ENCODE results near the gene SDK1. TPM values are rescaled to one million over a fixed set of nuclear protein-coding genes. Genes with fewer than 3 reads are reported as not detected.
A peak's percentile ranks its signal among the peaks of the same experiment; 100 is the strongest.

The SDK1 gene
- total RNA-seq, 1 experiment from 2014 or later: 6.0 TPM

- no peaks in the 10 kb centered on the region for H3K4me1 ChIP-seq
- H3K27ac ChIP-seq: no peak overlapping the region
- no peaks in the 10 kb centered on the region for H3K9me3 ChIP-seq (replicated peaks)
- no peak overlapping the region for H3K4me3 ChIP-seq
- no peak for DNase-seq
- H3K36me3 ChIP-seq: no peaks in the 10 kb centered on the region
- no peaks in the 10 kb centered on the region for H3K27me3 ChIP-seq
Observed at GRCh38 chr7:3639253-3639652, 338.2 kb downstream of the SDK1 start.

- no peaks in the 10 kb centered on the region for H3K9me3 ChIP-seq (replicated peaks)
- H3K27me3 ChIP-seq: no peaks in the 10 kb centered on the region
- H3K36me3 ChIP-seq: no peaks in the 10 kb centered on the region
- H3K4me3 ChIP-seq: no peak overlapping the region
- H3K27ac ChIP-seq: no peak overlapping the region
- no peaks in the 10 kb centered on the region for H3K4me1 ChIP-seq
- DNase-seq: no peak
Observed at GRCh38 chr7:3641582-3641981, 340.5 kb downstream of the SDK1 start.

GRCh38 chr7:3643091-3643490, 342.0 kb downstream of the SDK1 start:
- no peak for DNase-seq
- Histone ChIP-seq H3K27ac (no peak overlapping the region), H3K4me1 (no peaks in the 10 kb centered on the region), H3K36me3 (no peaks in the 10 kb centered on the region), H3K4me3 (no peak overlapping the region), H3K9me3 (replicated peaks) (no peaks in the 10 kb centered on the region), H3K27me3 (no peaks in the 10 kb centered on the region)

GRCh38 chr7:3648276-3648675, 347.2 kb downstream of the SDK1 start:
- H3K27ac ChIP-seq: no peak overlapping the region
- no peaks in the 10 kb centered on the region for H3K36me3 ChIP-seq
- no peaks in the 10 kb centered on the region for H3K27me3 ChIP-seq
- H3K9me3 ChIP-seq (replicated peaks): no peaks in the 10 kb centered on the region
- no peak for DNase-seq
- no peak overlapping the region for H3K4me3 ChIP-seq
- peaks cover 11% of the 10 kb centered on the region; the same call in 1 of the 2 replicates for H3K4me1 ChIP-seq

DNA sequence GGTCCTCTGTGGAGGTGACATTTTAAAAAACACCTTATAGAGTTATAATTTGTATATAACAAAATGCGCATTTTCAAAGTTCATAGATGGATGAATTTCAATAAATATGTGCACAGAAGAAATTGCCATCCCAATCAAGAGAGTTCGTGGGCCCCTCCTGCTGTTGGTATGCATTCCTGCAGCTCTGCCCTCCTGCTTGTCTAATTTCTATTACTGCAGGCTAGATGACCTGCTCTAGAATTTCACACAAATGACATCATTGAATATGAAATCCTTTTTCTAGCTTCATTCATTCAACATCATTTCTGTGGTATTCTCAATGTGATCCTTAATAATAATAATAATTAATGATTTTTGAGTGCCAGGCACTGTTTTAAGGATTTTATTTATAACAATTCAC, 348.2 kb downstream of the SDK1 start:
- Histone ChIP-seq H3K9me3 (replicated peaks) (no peaks in the 10 kb centered on the region), H3K4me3 (no peak overlapping the region), H3K4me1 (peaks cover 11% of the 10 kb centered on the region; the same call in 1 of the 2 replicates), H3K27ac (no peak overlapping the region), H3K27me3 (no peaks in the 10 kb centered on the region), H3K36me3 (no peaks in the 10 kb centered on the region)
- peak in 1 of 2 experiments; percentile 7 for DNase-seq

DNA sequence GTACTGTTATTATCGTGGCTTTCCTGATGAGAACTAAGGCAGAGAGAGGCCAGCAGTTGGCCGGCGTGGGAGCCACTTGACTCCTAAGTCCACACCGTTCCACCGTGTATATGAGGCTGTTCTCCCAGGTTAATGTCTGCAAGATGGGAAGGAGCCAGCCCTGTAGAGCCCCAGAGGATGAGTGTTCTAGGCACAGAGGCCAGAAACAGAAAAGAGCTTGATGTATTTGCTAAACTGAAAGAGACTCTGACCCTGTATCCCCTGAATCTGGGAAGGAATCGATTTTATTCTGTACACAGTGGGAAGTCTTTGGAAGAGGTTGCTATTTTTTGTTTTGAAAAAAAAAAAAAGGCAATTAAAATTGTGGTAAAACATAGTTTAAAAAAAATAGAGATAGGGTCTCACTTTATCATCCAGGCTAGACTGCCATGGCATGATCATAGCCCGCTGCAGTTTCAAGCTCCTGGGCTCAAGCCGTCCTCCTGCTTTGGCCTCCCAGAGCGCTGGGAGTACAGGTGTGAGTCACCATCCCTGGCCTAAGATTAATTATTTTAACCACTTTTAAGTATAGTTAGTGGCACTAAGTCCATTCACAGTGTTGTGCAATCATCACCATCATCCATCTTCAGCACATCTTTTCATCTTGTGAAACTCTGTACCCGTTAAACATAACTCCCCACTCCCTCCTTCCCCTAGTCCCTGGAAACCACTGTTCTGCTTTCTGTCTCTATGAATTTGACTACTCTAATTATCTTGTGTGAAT, 348.8 kb downstream of the SDK1 start:
- peaks cover 11% of the 10 kb centered on the region; the same call in 1 of the 2 replicates for H3K4me1 ChIP-seq
- no peaks in the 10 kb centered on the region for H3K36me3 ChIP-seq
- H3K27me3 ChIP-seq: no peaks in the 10 kb centered on the region
- H3K4me3 ChIP-seq: no peak overlapping the region
- H3K9me3 ChIP-seq (replicated peaks): no peaks in the 10 kb centered on the region
- no peak overlapping the region for H3K27ac ChIP-seq
- no peak for DNase-seq

GRCh38 chr7:3650844-3651243, 349.8 kb downstream of the SDK1 start:
- H3K27me3 ChIP-seq: no peaks in the 10 kb centered on the region
- H3K4me1 ChIP-seq: peaks cover 11% of the 10 kb centered on the region; the same call in 1 of the 2 replicates
- H3K36me3 ChIP-seq: no peaks in the 10 kb centered on the region
- no peak overlapping the region; the same call in 1 of the 2 replicates for H3K27ac ChIP-seq
- H3K9me3 ChIP-seq (replicated peaks): no peaks in the 10 kb centered on the region
- no peak overlapping the region for H3K4me3 ChIP-seq
- peak; percentile 11 to 56 for DNase-seq

GRCh38 chr7:3655635-3656034, 354.6 kb downstream of the SDK1 start:
- no peak overlapping the region for H3K27ac ChIP-seq
- H3K4me3 ChIP-seq: no peak overlapping the region
- H3K27me3 ChIP-seq: no peaks in the 10 kb centered on the region
- H3K36me3 ChIP-seq: no peaks in the 10 kb centered on the region
- H3K9me3 ChIP-seq (replicated peaks): no peaks in the 10 kb centered on the region
- H3K4me1 ChIP-seq: peaks cover 17% of the 10 kb centered on the region
- no peak for DNase-seq

DNA sequence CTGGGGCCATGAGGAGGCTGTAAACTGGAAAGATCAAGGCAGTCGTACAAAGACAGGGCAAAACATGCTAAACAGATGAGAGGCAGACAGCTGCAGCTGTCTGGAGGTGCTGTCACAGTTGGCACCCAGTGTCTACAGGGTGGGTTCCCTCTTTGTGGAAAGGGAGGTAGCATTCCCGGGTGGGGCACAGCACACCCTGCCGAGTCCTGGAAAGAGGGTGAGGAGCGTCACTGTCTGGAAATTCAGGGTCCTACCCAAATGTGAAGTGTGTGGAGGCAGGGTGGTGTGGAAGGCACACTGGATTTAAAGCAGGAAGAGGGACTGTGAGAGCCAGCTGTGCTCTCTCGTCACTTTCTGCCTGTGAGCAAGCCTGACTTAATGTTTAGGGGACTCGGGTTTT, 356.2 kb downstream of the SDK1 start:
- peak; percentile 86 to 88 for DNase-seq
- Histone ChIP-seq H3K27ac (peak overlapping the region; percentile 79), H3K36me3 (no peaks in the 10 kb centered on the region), H3K27me3 (no peaks in the 10 kb centered on the region), H3K4me3 (no peak overlapping the region), H3K4me1 (peaks cover 10% of the 10 kb centered on the region), H3K9me3 (replicated peaks) (no peaks in the 10 kb centered on the region)

DNA sequence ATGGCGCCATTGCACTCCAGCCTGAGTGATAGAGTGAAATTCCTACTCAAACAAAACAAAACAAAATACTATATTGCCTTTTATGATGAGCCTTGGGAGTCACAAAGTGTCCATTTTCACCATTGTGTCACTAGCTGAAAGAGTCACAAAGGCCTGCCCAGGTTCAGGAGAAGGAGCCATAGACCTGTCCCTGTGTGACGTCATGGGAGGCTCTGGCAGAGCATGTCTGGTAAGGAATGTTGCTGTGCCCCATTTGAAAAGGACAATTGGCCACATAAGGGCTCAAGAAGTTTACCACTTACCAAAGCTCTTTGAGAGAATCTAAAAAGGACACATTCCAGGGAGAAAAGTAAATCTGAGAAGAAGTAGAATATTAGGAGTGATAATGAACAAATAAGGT, 367.7 kb downstream of the SDK1 start:
- DNase-seq: no peak
- no peaks in the 10 kb centered on the region for H3K9me3 ChIP-seq (replicated peaks)
- H3K4me1 ChIP-seq: no peaks in the 10 kb centered on the region

GRCh38 chr7:3670898-3671297, 369.8 kb downstream of the SDK1 start:
- no peak overlapping the region for H3K27ac ChIP-seq
- H3K4me1 ChIP-seq: no peaks in the 10 kb centered on the region
- no peaks in the 10 kb centered on the region for H3K27me3 ChIP-seq
- no peak overlapping the region for H3K4me3 ChIP-seq
- no peaks in the 10 kb centered on the region for H3K36me3 ChIP-seq
- H3K9me3 ChIP-seq (replicated peaks): no peaks in the 10 kb centered on the region
- DNase-seq: no peak

More for the DNA sequence above, 367.7 kb downstream of the SDK1 start:
- no peak overlapping the region for H3K4me3 ChIP-seq
- no peaks in the 10 kb centered on the region for H3K36me3 ChIP-seq
- H3K27me3 ChIP-seq: no peaks in the 10 kb centered on the region
- no peak overlapping the region for H3K27ac ChIP-seq

- Histone ChIP-seq H3K27ac (no peak overlapping the region), H3K4me1 (no peaks in the 10 kb centered on the region), H3K36me3 (no peaks in the 10 kb centered on the region), H3K9me3 (replicated peaks) (no peaks in the 10 kb centered on the region), H3K4me3 (no peak overlapping the region), H3K27me3 (no peaks in the 10 kb centered on the region)
- peak; percentile 42 to 67 for DNase-seq
Observed at GRCh38 chr7:3673524-3673923, 372.5 kb downstream of the SDK1 start.

DNA sequence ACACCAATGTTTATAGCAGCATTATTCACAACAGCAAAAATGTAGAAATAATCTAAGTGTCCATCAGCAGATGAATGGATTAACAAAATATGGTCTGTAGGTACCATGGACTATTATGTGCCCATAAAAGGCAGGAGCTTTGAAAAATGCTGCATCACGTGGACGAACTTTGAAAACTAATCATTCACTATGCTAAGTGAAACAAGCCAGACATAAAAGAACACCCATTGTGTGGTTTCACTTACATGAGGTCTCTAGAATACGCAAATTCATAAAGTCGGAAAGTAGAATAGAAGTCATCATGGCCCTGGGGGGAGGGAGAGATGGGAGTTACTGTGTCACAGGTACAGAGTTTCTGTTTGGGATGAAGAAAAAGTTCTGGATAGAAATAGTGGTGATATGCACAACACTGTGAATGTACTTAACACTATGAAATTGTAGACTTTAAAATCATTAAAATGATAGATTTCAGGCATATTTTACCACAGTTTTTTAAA, 377.3 kb downstream of the SDK1 start:
- Histone ChIP-seq H3K4me3 (no peak overlapping the region), H3K36me3 (no peaks in the 10 kb centered on the region), H3K27me3 (no peaks in the 10 kb centered on the region), H3K4me1 (no peaks in the 10 kb centered on the region), H3K9me3 (replicated peaks) (no peaks in the 10 kb centered on the region), H3K27ac (no peak overlapping the region)
- DNase-seq: no peak

- Histone ChIP-seq H3K27me3 (no peaks in the 10 kb centered on the region), H3K36me3 (no peaks in the 10 kb centered on the region), H3K4me3 (no peak overlapping the region), H3K9me3 (replicated peaks) (no peaks in the 10 kb centered on the region; the same call in 1 of the 2 replicates), H3K4me1 (0 out of 2 replicates have a peak, but pooled peaks cover 2% of the 10 kb centered on the region), H3K27ac (no peak overlapping the region)
- DNase-seq: no peak
Observed at GRCh38 chr7:3682028-3682710, 381.1 kb downstream of the SDK1 start.

Measured in SJCRH30 (cell line).